Measurements from ENCODE around the gene UBE2F. TPM values are rescaled to one million over a fixed set of nuclear protein-coding genes. Genes with fewer than 3 reads are reported as not detected.

Gene UBE2F
- polyA plus RNA-seq, 2 of the 4 experiments (the other 2 are of a cell fraction): 49.7 to 81.1 TPM

- H3K4me3 ChIP-seq: no peak overlapping the region
- no peak for ATAC-seq
- FAIRE-seq: no peak
- ChIA-PET CTCF (no interaction called here), POLR2A (no interaction called here)
- H3K4me2 ChIP-seq: no peak overlapping the region
- no peak overlapping the region for H3K27ac ChIP-seq
- TF ChIP-seq CHD2 (IDR thresholded peaks at IDR 0.05; ENCODE audit: low read length, partially characterized antibody) (no peak), HEYL (CRISPR knock-in tag; IDR thresholded peaks at IDR 0.05) (no peak), NPAS2 (CRISPR knock-in tag; IDR thresholded peaks at IDR 0.05; ENCODE audit: borderline replicate concordance) (no peak)
- H3K9me3 ChIP-seq: peaks cover 6% of the 10 kb centered on the region
- 96% methylated on average over 2 of the region's 2 CpGs for WGBS (ENCODE audit: missing lambda C conversion rate)
- no peak for DNase-seq (ENCODE audit: low read depth in 1 of 2, low spot score in 1 of 2)
- 0 out of 3 replicates have a peak, but pooled peaks cover 5% of the 10 kb centered on the region for H3K4me1 ChIP-seq
These were observed 28.2 kb downstream of the UBE2F start for GRCh38 chr2:237995036-237995435.

GRCh38 chr2:237996021-237996593 is 29.3 kb downstream of the UBE2F start:
- FAIRE-seq (no peak), DNase-seq (ENCODE audit: low read depth in 1 of 2, low spot score in 1 of 2) (no peak), ATAC-seq (no peak)
- WGBS (ENCODE audit: missing lambda C conversion rate): 80% methylated on average over 9 of the region's 9 CpGs
- H3K4me2 ChIP-seq: no peak overlapping the region
- TF ChIP-seq GATA3 (IDR thresholded peaks at IDR 0.05; ENCODE audit: borderline replicate concordance): no peak
- 0 out of 4 replicates have a peak, but pooled peaks of 1 of the 2 experiments have one; percentile 11 for TF ChIP-seq CEBPB (IDR thresholded peaks at IDR 0.05)
- TF ChIP-seq FOSL2 (IDR thresholded peaks at IDR 0.05): no peak
- no peak for TF ChIP-seq FOSL2 (CRISPR knock-in tag; IDR thresholded peaks at IDR 0.05)
- H3K27ac ChIP-seq: no peak overlapping the region
- POLR2A ChIA-PET: no interaction called here
- H3K9me3 ChIP-seq: peaks cover 6% of the 10 kb centered on the region
- CTCF ChIA-PET: no interaction called here
- 0 out of 3 replicates have a peak, but pooled peaks cover 5% of the 10 kb centered on the region for H3K4me1 ChIP-seq
- no peak overlapping the region for H3K4me3 ChIP-seq

GRCh38 chr2:237997521-237997920 is 30.7 kb downstream of the UBE2F start:
- no peak overlapping the region for H3K4me3 ChIP-seq
- 0 out of 3 replicates have a peak, but pooled peaks cover 5% of the 10 kb centered on the region for H3K4me1 ChIP-seq
- no peak overlapping the region for H3K4me2 ChIP-seq
- ChIA-PET POLR2A (no interaction called here), CTCF (no interaction called here)
- no peak for DNase-seq (ENCODE audit: low read depth in 1 of 2, low spot score in 1 of 2)
- no peak overlapping the region for H3K27ac ChIP-seq
- FAIRE-seq: no peak
- ATAC-seq: no peak
- TF ChIP-seq NFE2L2 (conservative IDR thresholded peaks at IDR 0.05; ENCODE audit: low read length) (no peak), JUN (IDR thresholded peaks at IDR 0.05) (no peak)
- H3K9me3 ChIP-seq: peaks cover 6% of the 10 kb centered on the region
- 70% methylated on average over 4 of the region's 4 CpGs for WGBS (ENCODE audit: missing lambda C conversion rate)

GRCh38 chr2:237998530-237998929 is 31.7 kb downstream of the UBE2F start:
- WGBS (ENCODE audit: missing lambda C conversion rate): 93% methylated on average over 4 of the region's 4 CpGs
- DNase-seq (ENCODE audit: low read depth in 1 of 2, low spot score in 1 of 2): no peak
- ChIA-PET CTCF (interaction anchor here (0.7 kb wide), 1 partner anchor 19 kb away, joined by 3 read pairs; no protein-coding TSS in a partner anchor), POLR2A (no interaction called here)
- Histone ChIP-seq H3K4me3 (no peak overlapping the region), H3K4me1 (0 out of 3 replicates have a peak, but pooled peaks cover 5% of the 10 kb centered on the region), H3K4me2 (no peak overlapping the region), H3K9me3 (peaks cover 6% of the 10 kb centered on the region), H3K27ac (no peak overlapping the region)
- no peak for FAIRE-seq
- TF ChIP-seq KDM5A (IDR thresholded peaks at IDR 0.05) (no peak), MAFK (IDR thresholded peaks at IDR 0.05; ENCODE audit: partially characterized antibody) (no peak), EHMT2 (IDR thresholded peaks at IDR 0.05; ENCODE audit: low read depth) (no peak), ESRRA (IDR thresholded peaks at IDR 0.05; ENCODE audit: borderline replicate concordance, low read length) (no peak), RFX5 (IDR thresholded peaks at IDR 0.05) (no peak), MAZ (IDR thresholded peaks at IDR 0.05; ENCODE audit: borderline replicate concordance, low read depth, low read length) (no peak), MYC (IDR thresholded peaks at IDR 0.05; ENCODE audit: borderline replicate concordance, low read length) (no peak), JUNB (IDR thresholded peaks at IDR 0.05) (no peak), NR3C1 (IDR thresholded peaks at IDR 0.05) (no peak), MAX (IDR thresholded peaks at IDR 0.05) (no peak)
- no peak for ATAC-seq

Measured in A549 (cell line).